Measurements from ENCODE around the gene FNTB.
"Not testable (repeated sequence)": the region's sequence is repeated elsewhere in the genome, so short reads cannot be mapped to it uniquely, and the experiment has no call there.

DNA sequence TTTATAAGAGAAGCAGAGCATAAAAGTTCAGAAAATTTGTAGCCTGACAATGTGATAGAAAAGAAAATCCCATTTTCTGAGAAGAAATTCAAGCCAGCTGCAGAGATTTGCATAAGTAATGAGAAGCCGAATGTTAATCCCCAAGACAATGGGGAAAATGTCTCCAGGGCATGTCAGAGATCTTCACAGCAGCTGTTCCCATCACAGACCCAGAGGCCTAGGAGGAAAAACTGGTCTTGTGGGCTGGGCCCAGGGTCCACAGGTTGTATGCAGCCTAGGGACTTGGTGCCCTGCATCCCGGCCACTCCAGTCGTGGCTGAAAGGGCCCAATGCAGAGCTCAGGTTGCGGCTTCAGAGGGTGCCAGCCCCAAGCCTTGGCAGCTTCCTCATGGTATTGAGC is 100.0 kb downstream of the FNTB start:
- TF ChIP-seq, protein P1, sequence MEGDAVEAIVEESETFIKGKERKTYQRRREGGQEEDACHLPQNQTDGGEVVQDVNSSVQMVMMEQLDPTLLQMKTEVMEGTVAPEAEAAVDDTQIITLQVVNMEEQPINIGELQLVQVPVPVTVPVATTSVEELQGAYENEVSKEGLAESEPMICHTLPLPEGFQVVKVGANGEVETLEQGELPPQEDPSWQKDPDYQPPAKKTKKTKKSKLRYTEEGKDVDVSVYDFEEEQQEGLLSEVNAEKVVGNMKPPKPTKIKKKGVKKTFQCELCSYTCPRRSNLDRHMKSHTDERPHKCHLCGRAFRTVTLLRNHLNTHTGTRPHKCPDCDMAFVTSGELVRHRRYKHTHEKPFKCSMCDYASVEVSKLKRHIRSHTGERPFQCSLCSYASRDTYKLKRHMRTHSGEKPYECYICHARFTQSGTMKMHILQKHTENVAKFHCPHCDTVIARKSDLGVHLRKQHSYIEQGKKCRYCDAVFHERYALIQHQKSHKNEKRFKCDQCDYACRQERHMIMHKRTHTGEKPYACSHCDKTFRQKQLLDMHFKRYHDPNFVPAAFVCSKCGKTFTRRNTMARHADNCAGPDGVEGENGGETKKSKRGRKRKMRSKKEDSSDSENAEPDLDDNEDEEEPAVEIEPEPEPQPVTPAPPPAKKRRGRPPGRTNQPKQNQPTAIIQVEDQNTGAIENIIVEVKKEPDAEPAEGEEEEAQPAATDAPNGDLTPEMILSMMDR (IDR thresholded peaks at IDR 0.05; ENCODE audit: extremely low read depth in 1 of 2, insufficient read depth in 1 of 2, low read depth in 1 of 2, low read length in 2 of 2): not testable (repeated sequence)
- TF ChIP-seq FOS (IDR thresholded peaks at IDR 0.05; ENCODE audit: borderline replicate concordance, insufficient read depth, low read length); EZH2 (IDR thresholded peaks at IDR 0.05; ENCODE audit: borderline replicate concordance, low read depth, low read length, severe bottlenecking): not testable (repeated sequence)

All from endothelial cell of umbilical vein (primary cell).